Measurements from ENCODE around the gene ZNF683.
A peak's percentile ranks its signal among the peaks of the same experiment; 100 is the strongest.

ZNF683 gene

GRCh38 chr1:26357121-26357602, 15.4 kb downstream of the ZNF683 start:
- DNase-seq, result no peak

DNA sequence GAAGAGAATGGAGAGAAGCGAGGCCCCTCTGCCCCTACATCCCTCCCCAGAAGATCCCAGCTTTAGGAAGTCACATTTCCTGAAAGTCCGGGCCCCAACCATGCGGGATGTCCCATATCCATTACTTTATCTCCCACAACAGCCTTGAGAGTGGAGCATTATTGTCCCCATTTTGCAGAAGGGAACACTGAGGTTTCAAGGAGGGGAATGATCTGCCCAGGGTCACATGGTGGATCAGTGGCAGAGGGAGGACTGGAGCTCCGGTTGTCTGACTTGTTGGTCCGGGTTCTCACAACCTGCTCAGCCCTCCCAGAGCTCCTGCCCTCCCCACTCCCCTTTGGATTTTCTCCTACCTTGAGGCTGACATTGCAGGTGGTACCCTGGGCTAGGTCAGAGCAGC, 16.4 kb downstream of the ZNF683 start:
- DNase-seq, result no peak

DNA sequence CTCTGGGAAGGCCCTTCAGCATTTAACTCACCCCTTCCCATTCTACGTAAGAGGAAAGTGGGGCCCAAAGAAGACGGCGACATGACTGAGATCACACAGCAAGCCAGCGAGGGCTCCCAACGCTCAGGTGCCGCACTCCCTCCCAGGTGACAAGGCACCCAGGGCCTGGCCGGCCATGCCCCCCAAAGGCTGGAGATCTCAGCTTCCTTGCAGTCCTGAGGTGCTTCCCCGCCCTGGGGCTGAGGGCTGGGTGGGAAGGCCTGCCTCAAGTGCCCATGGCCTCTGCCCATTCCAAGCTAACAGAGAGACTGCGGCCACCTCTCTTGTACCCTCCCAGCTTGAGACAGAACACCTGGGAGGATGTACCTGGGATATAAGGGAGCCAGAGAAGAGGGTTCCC, 17.6 kb downstream of the ZNF683 start:
- no peak for DNase-seq

- DNase-seq, result no peak
These were observed 18.4 kb downstream of the ZNF683 start, which contains the start of gene CRYBG2 for GRCh38 chr1:26353976-26354820. TSS of gene CRYBG2 (minus strand) at chr1:26354130. CDS start at chr1:26346657, 7,473 bp downstream.

- DNase-seq, result no peak
These were observed 19.2 kb downstream of the ZNF683 start for GRCh38 chr1:26353210-26353859.

- no peak for DNase-seq
These were observed 20.2 kb downstream of the ZNF683 start for GRCh38 chr1:26352338-26352679.

DNA sequence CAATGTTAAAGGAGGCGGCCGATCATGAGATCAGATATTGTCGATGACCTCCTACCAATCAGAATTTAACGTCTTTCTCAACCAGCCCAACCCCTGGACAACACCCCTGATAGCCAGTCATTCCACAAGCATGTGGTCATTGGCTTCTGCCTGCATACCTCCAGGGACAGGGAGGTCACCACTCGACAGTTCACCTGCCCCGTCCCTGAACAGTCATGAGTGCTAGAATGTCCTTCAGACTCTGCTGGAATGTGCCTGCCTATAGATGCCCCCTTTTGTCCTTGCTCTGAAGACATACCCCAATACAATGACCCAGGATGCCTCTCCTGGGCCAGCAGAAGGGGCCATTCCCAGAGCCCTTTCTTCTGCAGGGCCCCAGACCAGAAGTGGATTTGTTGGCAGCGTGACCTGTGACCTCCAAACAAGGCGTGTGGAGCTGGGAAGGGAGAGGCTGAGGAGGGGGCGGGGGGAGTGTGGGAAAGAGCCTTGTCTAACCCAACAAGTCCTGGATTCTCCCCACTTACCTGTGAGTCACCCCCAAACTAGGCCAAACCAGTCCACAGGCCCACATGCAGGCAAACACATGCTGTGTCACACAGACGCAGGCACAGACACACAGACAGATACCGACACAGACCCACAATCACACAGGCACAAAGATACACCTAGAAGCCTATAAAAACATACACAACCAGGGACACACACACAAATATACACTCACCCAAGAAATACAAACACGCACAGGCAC, 20.8 kb downstream of the ZNF683 start:
- DNase-seq, result no peak

DNA sequence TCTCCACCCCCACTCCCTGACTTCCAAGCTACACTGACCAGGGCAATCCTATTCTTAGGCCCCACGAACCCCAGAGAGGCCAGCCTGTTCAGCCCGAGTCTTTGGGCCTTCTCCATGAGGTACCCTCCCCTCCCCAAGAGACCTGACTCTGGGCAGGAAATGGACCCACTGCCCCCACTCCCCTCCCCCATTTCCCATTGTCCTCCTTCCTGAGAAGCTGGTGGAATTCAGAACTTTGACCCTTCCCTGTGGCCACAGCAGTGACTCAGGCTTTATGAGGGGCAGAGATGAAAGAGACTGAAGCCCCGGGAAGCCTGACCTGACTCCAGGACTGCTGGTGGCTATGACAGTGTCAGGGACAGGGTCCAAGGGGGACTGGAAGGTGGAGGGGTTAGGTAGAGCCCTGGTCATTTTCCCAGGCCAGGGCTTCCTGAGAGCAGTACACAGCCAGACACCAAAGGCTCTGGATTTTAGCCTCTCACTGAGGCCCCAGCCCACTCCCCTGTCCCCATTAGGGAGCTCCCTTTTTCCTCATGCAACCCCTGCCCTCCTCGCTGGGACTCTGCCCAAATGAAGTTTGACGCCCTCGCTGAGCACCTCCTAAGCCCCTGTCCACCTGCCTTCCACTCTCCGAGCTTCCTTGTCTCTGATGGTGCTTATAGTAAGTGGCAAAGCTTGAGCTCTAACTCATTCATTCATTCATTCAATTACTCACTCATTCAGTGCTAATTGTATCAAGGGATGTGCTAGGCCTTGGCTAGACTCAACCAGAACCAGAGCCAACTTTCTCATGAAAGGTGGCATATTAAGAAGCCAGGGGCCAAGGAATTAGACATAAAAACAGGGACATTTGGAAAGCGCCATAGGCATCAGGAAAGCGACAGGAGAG, 21.6 kb downstream of the ZNF683 start:
- DNase-seq, result no peak

DNA sequence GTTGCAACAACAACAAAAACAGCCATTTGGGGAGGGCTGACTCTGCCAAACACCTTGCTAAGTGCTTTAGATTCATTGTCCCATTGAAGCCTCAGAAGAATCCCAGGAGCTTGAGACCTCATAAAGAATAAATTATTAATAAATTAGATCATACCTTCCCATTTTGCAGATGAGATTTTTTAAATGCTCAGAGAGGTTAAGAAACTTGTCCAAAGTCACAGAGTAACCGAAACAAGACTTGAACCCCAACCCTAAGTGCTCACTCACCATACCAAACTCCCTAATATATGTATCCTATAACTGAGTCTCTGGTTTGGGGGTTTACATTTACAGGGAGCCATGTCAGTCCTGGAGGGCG, 22.2 kb downstream of the ZNF683 start:
- DNase-seq, result no peak

DNA sequence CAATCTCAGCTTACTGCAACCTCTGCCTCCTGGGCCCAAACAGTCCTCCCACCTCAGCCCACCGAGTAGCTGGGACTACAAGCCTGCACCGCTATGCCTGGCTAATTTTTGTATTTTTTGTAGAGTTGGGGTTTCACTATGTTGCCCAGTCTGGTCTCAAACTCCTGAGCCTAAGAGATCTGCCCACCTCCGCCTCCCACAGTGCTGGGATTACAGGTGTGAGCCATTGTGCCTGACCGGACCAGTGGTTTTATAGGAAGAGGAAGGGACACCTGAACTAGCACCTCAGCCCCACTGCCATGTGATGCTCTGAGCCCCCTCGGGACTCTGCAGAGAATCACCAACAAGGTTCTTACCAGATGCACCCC, 22.7 kb downstream of the ZNF683 start:
- no peak for DNase-seq

GRCh38 chr1:26349188-26349876, 23.2 kb downstream of the ZNF683 start:
- DNase-seq, result no peak

DNA sequence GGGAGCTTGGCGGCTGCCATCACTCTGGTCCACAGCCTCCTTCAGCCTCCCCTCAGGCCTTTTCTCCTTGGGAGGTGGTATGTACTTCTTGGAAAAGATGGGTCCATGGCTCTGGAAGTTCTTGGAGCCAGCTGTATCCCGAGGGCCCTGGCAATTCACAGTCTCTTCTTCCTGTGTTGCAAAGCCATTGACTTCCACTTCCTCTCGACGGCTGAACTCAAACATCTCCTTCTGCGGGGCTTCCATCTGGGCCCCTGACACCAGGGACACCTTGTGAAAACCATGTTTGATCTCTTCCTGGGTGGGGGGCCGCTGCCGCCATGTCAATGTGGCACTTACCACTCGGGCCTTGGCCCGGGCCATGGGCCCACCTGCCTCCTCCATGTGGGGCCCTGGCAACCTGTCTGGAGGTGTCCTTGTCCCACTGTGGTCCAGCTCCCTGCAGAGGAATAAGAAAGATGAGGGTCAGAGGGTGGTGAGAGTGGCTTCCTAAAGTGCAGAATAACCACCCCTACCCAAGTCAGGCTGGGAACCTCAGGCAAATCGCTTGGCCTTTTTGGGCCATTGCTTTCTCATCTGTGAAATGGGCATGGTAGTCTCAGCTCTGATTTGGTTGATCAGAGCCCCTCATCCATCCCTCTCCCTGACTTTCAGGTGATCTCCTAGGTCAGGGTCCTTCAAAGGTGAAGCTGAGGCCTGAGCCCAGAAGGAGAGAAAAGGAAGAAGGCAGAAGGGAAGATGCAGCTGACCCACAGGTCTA, 26.1 kb downstream of the ZNF683 start:
- no peak for DNase-seq

GRCh38 chr1:26345718-26346117, 26.8 kb downstream of the ZNF683 start:
- no peak for DNase-seq

- DNase-seq, result no peak
These were observed 28.2 kb downstream of the ZNF683 start for GRCh38 chr1:26344147-26344920.

- no peak for DNase-seq
These were observed 32.5 kb downstream of the ZNF683 start for GRCh38 chr1:26340047-26340481.

DNA sequence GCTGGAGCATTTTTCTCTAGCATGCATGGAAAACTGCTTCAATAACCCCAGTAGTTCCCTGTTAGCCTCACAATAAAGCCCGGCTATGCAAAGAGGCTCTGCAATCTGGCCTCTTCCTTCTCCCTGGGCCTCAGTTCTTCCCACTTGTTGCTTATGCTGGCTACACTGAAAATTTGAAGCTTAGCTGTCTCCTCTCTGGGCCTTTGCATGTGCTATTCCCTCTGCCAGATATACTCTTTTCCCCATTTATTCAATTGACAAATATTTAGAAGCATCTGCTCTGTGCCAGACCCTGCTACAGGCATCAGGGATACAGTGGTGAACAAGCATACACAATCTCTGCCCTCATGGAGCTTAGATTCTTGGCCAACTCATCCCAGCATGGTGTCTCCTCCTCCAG, 33.9 kb downstream of the ZNF683 start:
- no peak for DNase-seq

DNA sequence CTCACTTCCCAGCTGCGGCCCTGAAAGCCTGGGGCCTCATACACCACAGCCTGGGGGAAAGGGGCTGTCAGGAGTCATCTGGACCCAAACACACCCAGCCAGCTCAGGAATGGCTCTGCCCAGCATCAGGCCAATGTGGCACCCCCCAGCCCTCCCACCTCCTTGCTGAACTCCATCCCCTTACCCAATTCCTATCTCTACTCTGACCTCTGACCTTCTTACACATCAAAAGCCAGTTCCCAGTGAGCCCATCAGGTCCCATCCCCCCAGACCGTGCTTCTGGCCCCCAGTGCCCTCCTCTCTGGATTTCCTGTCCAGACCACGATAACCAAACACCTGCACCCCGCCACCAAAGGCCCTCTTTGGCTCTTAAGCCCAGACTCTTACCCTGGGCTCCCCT, 34.9 kb downstream of the ZNF683 start:
- DNase-seq, result no peak

DNA sequence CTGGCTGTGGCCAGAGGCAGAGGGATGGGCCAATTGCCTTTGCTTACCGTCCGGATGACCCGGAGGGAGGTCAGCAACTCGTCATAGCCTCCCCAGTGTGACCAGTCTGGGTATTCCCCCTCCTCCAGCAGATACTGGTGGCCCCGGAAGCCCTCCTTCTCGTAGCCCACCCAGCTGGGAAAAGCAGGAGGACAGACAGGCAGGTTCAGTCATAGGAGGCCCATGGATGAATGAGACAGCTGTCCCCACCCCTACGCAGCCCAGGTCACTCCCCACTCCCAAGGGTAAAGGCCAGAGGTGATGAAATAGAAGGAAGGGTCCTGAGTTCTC, 35.4 kb downstream of the ZNF683 start:
- no peak for DNase-seq

GRCh38 chr1:26336477-26337205, 35.9 kb downstream of the ZNF683 start:
- DNase-seq, result peak; percentile 60 to 81

Measured in NCI-H1930 (cell line).